ENCODE measurements around the gene SNRK. TPM values are rescaled to one million over a fixed set of nuclear protein-coding genes. Genes with fewer than 3 reads are reported as not detected.

SNRK gene
- total RNA-seq, 1 donor from 2014 or later = 26.1 TPM

- Histone ChIP-seq H3K9me3 (ENCODE audit: low read depth) (no peaks in the 10 kb centered on the region), H3K27ac (no peak overlapping the region), H3K36me3 (no peaks in the 10 kb centered on the region), H2AFZ (replicated peaks) (no peak overlapping the region), H3K4me3 (no peak overlapping the region), H3F3A (ENCODE audit: low read depth) (peaks cover 11% of the 10 kb centered on the region), H3K4me1 (peaks cover 26% of the 10 kb centered on the region), H3K27me3 (peaks cover 10% of the 10 kb centered on the region), H4K20me1 (ENCODE audit: low read depth) (peaks cover 74% of the 10 kb centered on the region), H3K79me2 (ENCODE audit: low read depth) (peaks cover 76% of the 10 kb centered on the region), H3K9ac (no peak overlapping the region), H3K4me2 (no peak overlapping the region)
- TF ChIP-seq EZH2phosphoT487 (IDR thresholded peaks at IDR 0.05) = no peak
- TF ChIP-seq EZH2 (IDR thresholded peaks at IDR 0.05) = no peak
- TF ChIP-seq CTCF (IDR thresholded peaks at IDR 0.05) = no peak
- peak overlapping the region; percentile 0 for H3K27ac Mint-ChIP-seq
- peaks cover 17% of the 10 kb centered on the region for H3K4me1 Mint-ChIP-seq
- DNase-seq (ENCODE audit: low spot score) = no peak
- H3K27me3 Mint-ChIP-seq (ENCODE audit: insufficient read depth, low read depth) = peaks cover 5% of the 10 kb centered on the region
- peaks cover 8% of the 10 kb centered on the region for H3K36me3 Mint-ChIP-seq
- H3K4me3 Mint-ChIP-seq = no peak overlapping the region
- no peaks in the 10 kb centered on the region for H3K9me3 Mint-ChIP-seq
Observed at GRCh38 chr3:43289401-43289800, 3.1 kb downstream of the SNRK start.

GRCh38 chr3:43289841-43290470, 3.6 kb downstream of the SNRK start:
- Histone ChIP-seq H3K4me2 (no peak overlapping the region), H2AFZ (replicated peaks) (no peak overlapping the region), H3K4me3 (no peak overlapping the region), H3K4me1 (peaks cover 26% of the 10 kb centered on the region), H3K9ac (no peak overlapping the region), H3K9me3 (ENCODE audit: low read depth) (no peaks in the 10 kb centered on the region), H3F3A (ENCODE audit: low read depth) (peaks cover 11% of the 10 kb centered on the region), H3K27me3 (peaks cover 5% of the 10 kb centered on the region), H3K79me2 (ENCODE audit: low read depth) (peaks cover 81% of the 10 kb centered on the region), H3K36me3 (no peaks in the 10 kb centered on the region), H4K20me1 (ENCODE audit: low read depth) (peaks cover 80% of the 10 kb centered on the region), H3K27ac (no peak overlapping the region)
- no peak for DNase-seq (ENCODE audit: low spot score)
- H3K4me1 Mint-ChIP-seq = peaks cover 17% of the 10 kb centered on the region
- H3K36me3 Mint-ChIP-seq = peaks cover 8% of the 10 kb centered on the region
- H3K4me3 Mint-ChIP-seq = no peak overlapping the region
- no peak overlapping the region for H3K27ac Mint-ChIP-seq
- peaks cover 5% of the 10 kb centered on the region for H3K27me3 Mint-ChIP-seq (ENCODE audit: insufficient read depth, low read depth)
- no peaks in the 10 kb centered on the region for H3K9me3 Mint-ChIP-seq
- TF ChIP-seq EZH2phosphoT487 (IDR thresholded peaks at IDR 0.05) (no peak), CTCF (IDR thresholded peaks at IDR 0.05) (no peak), EZH2 (IDR thresholded peaks at IDR 0.05) (no peak)

- DNase-seq (ENCODE audit: low spot score) = no peak
- Mint-ChIP-seq H3K36me3 (peaks cover 8% of the 10 kb centered on the region), H3K9me3 (no peaks in the 10 kb centered on the region), H3K4me1 (peaks cover 15% of the 10 kb centered on the region), H3K27me3 (ENCODE audit: insufficient read depth, low read depth) (peaks cover 3% of the 10 kb centered on the region), H3K4me3 (no peak overlapping the region), H3K27ac (no peak overlapping the region)
- H3K4me3 ChIP-seq = no peak overlapping the region
- H3K4me1 ChIP-seq = peaks cover 18% of the 10 kb centered on the region
- H3K27ac ChIP-seq = no peak overlapping the region
- H3K9ac ChIP-seq = no peak overlapping the region
- no peaks in the 10 kb centered on the region for H3K9me3 ChIP-seq (ENCODE audit: low read depth)
- H2AFZ ChIP-seq (replicated peaks) = no peak overlapping the region
- no peaks in the 10 kb centered on the region for H3K36me3 ChIP-seq
- H4K20me1 ChIP-seq (ENCODE audit: low read depth) = peaks cover 90% of the 10 kb centered on the region
- peaks cover 3% of the 10 kb centered on the region for H3F3A ChIP-seq (ENCODE audit: low read depth)
- no peak overlapping the region for H3K4me2 ChIP-seq
- H3K27me3 ChIP-seq = no peaks in the 10 kb centered on the region
- no peak for TF ChIP-seq EZH2phosphoT487 (IDR thresholded peaks at IDR 0.05)
- TF ChIP-seq EZH2 (IDR thresholded peaks at IDR 0.05) = no peak
- no peak for TF ChIP-seq CTCF (IDR thresholded peaks at IDR 0.05)
- peaks cover 91% of the 10 kb centered on the region for H3K79me2 ChIP-seq (ENCODE audit: low read depth)
Observed at GRCh38 chr3:43290956-43291355, 4.6 kb downstream of the SNRK start.

Data from neural progenitor cell (in vitro differentiated cells).